ENCODE results near the gene INHBB. TPM values are rescaled to one million over a fixed set of nuclear protein-coding genes. Genes with fewer than 3 reads are reported as not detected.
A peak's percentile ranks its signal among the peaks of the same experiment; 100 is the strongest.

The INHBB gene
- total RNA-seq (2014; rRNA removed) (223 and 269 TPM in 2 replicates), Bru-seq, nascent RNA (percentile 99 among the genes with signal in this experiment), BruChase-seq, experiment 1, labeled RNA remaining after a 6-hour chase (percentile 100 among the genes with signal in this experiment), BruChase-seq, experiment 2, labeled RNA remaining after a 2-hour chase (percentile 100 among the genes with signal in this experiment)
- long read RNA-seq, transcript INHBB-201 (2 exons, 3,204 nt): major isoform, 54 of 253 reads
- long read RNA-seq, partial matches to known transcripts: 0 of 253 reads
- long read RNA-seq, other reads (novel, unspliced or antisense): 199 of 253 reads

DNA sequence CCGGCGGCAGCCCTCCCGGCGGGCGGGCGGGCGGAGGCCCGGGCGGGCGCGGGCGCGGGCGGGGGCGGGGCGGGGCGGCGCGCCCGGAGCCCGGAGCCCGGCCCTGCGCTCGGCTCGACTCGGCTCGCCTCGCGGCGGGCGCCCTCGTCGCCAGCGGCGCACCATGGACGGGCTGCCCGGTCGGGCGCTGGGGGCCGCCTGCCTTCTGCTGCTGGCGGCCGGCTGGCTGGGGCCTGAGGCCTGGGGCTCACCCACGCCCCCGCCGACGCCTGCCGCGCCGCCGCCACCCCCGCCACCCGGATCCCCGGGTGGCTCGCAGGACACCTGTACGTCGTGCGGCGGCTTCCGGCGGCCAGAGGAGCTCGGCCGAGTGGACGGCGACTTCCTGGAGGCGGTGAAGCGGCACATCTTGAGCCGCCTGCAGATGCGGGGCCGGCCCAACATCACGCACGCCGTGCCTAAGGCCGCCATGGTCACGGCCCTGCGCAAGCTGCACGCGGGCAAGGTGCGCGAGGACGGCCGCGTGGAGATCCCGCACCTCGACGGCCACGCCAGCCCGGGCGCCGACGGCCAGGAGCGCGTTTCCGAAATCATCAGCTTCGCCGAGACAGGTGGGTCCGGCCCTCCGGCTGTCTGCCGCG is at the start of gene INHBB:
Gene INHBB (plus strand): TSS at position 111 of the 641 bp plus-strand sequence. CDS start 53 bp downstream, at position 164.
- CTCF ChIA-PET: no interaction called here
- peaks cover under 1% of the 10 kb centered on the region for H3F3A ChIP-seq (ENCODE audit: low read length, unreplicated experiment)
- POLR2A ChIA-PET (ENCODE audit: unreplicated experiment): no interaction called here
- H3K9ac ChIP-seq (ENCODE audit: low read length): peak within 1 kb of the TSS; percentile 87
- no TSS peak for BruUV-seq (replicated peaks)
- H3K27me3 ChIP-seq (ENCODE audit: low read length): no peaks in the 10 kb centered on the region
- H2AFZ ChIP-seq (ENCODE audit: low read length): peak within 1 kb of the TSS; percentile 63
- peaks cover 32% of the 10 kb centered on the region for H3K4me1 ChIP-seq (ENCODE audit: insufficient read depth, low read length)
- peak within 1 kb of the TSS; percentile 86 for H3K4me2 ChIP-seq (ENCODE audit: low read length)
- ATAC-seq (no peak), DNase-seq (peak; percentile 32)
- no peaks in the 10 kb centered on the region for H3K9me2 ChIP-seq (replicated peaks; ENCODE audit: low read length)
- peaks cover 45% of the 10 kb centered on the region for H3K36me3 ChIP-seq (ENCODE audit: low read depth, low read length)
- H3K27ac ChIP-seq (ENCODE audit: low read length): peak within 1 kb of the TSS; percentile 86
- H3K9me3 ChIP-seq (ENCODE audit: low read length): no peaks in the 10 kb centered on the region
- TF ChIP-seq, protein P1, sequence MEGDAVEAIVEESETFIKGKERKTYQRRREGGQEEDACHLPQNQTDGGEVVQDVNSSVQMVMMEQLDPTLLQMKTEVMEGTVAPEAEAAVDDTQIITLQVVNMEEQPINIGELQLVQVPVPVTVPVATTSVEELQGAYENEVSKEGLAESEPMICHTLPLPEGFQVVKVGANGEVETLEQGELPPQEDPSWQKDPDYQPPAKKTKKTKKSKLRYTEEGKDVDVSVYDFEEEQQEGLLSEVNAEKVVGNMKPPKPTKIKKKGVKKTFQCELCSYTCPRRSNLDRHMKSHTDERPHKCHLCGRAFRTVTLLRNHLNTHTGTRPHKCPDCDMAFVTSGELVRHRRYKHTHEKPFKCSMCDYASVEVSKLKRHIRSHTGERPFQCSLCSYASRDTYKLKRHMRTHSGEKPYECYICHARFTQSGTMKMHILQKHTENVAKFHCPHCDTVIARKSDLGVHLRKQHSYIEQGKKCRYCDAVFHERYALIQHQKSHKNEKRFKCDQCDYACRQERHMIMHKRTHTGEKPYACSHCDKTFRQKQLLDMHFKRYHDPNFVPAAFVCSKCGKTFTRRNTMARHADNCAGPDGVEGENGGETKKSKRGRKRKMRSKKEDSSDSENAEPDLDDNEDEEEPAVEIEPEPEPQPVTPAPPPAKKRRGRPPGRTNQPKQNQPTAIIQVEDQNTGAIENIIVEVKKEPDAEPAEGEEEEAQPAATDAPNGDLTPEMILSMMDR (conservative IDR thresholded peaks at IDR 0.05; ENCODE audit: low read depth, low read length): no peak
- TF ChIP-seq EZH2phosphoT487 (IDR thresholded peaks at IDR 0.05; ENCODE audit: borderline replicate concordance, low read length): no peak
- no peak for TF ChIP-seq EZH2 (IDR thresholded peaks at IDR 0.05; ENCODE audit: low read length, unreplicated experiment)
- peak within 1 kb of the TSS; percentile 90 for H3K4me3 ChIP-seq (ENCODE audit: low read length)
- intact Hi-C loops (cut with micrococcal nuclease): no loop called here
- H3K79me2 ChIP-seq (ENCODE audit: low read length): peaks cover 73% of the 10 kb centered on the region
- H4K20me1 ChIP-seq (ENCODE audit: low read length): peaks cover 43% of the 10 kb centered on the region

DNA sequence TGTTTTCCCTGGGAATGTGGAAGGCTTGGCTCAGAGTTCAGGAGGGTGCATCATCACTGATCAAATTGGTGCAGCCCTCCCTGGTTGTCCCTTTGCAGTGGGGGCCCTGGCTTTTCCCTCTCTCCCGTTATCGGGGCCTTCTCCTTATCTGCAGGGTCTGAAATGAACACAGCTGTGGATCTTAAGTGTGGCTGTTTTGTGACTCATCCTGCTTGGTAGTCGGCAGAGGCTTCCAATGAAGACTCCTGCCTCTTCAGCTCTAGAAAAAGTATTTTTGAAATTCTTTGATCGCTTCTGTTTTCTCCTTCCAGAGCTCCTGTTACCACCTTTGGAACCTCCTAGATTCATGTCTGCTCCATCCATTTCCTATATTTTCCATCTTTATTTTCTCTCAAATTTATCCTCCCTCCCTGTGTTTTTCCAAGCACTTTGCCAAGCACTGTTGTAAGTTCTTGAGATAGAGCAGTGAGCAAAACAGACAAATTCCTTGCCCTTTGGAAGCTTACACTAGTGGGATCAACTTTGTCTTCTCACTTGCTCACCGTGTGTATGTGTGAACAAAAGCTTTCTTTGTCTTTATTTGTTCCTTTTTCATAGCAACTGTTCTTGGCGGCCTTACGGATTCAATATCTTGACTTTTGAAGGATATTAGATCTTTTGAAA is 47.6 kb upstream of the INHBB start:
- ATAC-seq (no peak), DNase-seq (no peak)
- H3K4me3 ChIP-seq (ENCODE audit: low read length): no peak overlapping the region
- H3F3A ChIP-seq (ENCODE audit: low read length, unreplicated experiment): no peaks in the 10 kb centered on the region
- H3K9ac ChIP-seq (ENCODE audit: low read length): no peak overlapping the region
- no peak overlapping the region for H2AFZ ChIP-seq (ENCODE audit: low read length)
- BruUV-seq (replicated peaks): no TSS peak
- H3K36me3 ChIP-seq (ENCODE audit: low read depth, low read length): peaks cover 19% of the 10 kb centered on the region; the same call in 1 of the 2 replicates
- CTCF ChIA-PET: no interaction called here
- no peaks in the 10 kb centered on the region for H4K20me1 ChIP-seq (ENCODE audit: low read length)
- no peaks in the 10 kb centered on the region for H3K4me1 ChIP-seq (ENCODE audit: insufficient read depth, low read length)
- TF ChIP-seq EZH2 (IDR thresholded peaks at IDR 0.05; ENCODE audit: low read length, unreplicated experiment) (no peak), EZH2phosphoT487 (IDR thresholded peaks at IDR 0.05; ENCODE audit: borderline replicate concordance, low read length) (no peak)
- TF ChIP-seq, protein P1 (conservative IDR thresholded peaks at IDR 0.05; ENCODE audit: low read depth, low read length): no peak
- no peak overlapping the region for H3K27ac ChIP-seq (ENCODE audit: low read length)
- H3K9me2 ChIP-seq (replicated peaks; ENCODE audit: low read length): no peaks in the 10 kb centered on the region
- no peaks in the 10 kb centered on the region for H3K79me2 ChIP-seq (ENCODE audit: low read length)
- POLR2A ChIA-PET (ENCODE audit: unreplicated experiment): no interaction called here
- H3K27me3 ChIP-seq (ENCODE audit: low read length): no peaks in the 10 kb centered on the region
- no peak overlapping the region for H3K4me2 ChIP-seq (ENCODE audit: low read length)
- intact Hi-C loops (cut with micrococcal nuclease): no loop called here
- no peaks in the 10 kb centered on the region for H3K9me3 ChIP-seq (ENCODE audit: low read length)
